Uterus (tissue), 4 donors: ENCODE measurements around the gene FRMPD4. TPM values are rescaled to one million over a fixed set of nuclear protein-coding genes. Genes with fewer than 3 reads are reported as not detected.

ENCODE experiments used
- DNase-seq, 2 donors: peaks; one replicate each; pipeline ENCODE4 v3.0.0-alpha.2; 2019 to 2020
- H3K27ac ChIP-seq, 2 donors: fragments of 200-600 bp; sonication (generic); 1 replicate in 1 of 2; 2 replicates in 1 of 2; pipeline ENCODE4 v1.5.1; 2016 to 2018
- H3K27me3 ChIP-seq, 2 donors: fragments of 200-600 bp; sonication (generic); one replicate each; pipeline ENCODE4 v1.5.1; 2018 to 2019; ENCODE audit warnings: control low read depth in 1 of 2
- H3K36me3 ChIP-seq, 2 donors: fragments of 200-600 bp; sonication (generic); one replicate each; pipeline ENCODE4 v1.5.1; 2019; ENCODE audit warnings: control low read depth in 1 of 2
- H3K4me1 ChIP-seq, 2 donors: fragments of 200-600 bp; sonication (generic); one replicate each; pipeline ENCODE4 v1.5.1; 2018 to 2019; ENCODE audit warnings: control low read depth in 1 of 2
- H3K4me3 ChIP-seq, 2 donors: fragments of 200-600 bp; sonication (generic); 1 replicate in 1 of 2; 2 replicates in 1 of 2; pipeline ENCODE4 v1.5.1; 2018 to 2019; ENCODE audit warnings: mild to moderate bottlenecking in 1 of 2
- H3K9me3 ChIP-seq, 2 donors: fragments of 200-600 bp; sonication (generic); one replicate each; pipeline ENCODE4 v1.5.1; 2019; ENCODE audit warnings: control low read depth in 1 of 2
- CTCF ChIP-seq, 4 experiments: fragments of 200-600 bp in 2 of 4; fragments of 450-650 bp in 2 of 4; sonication (generic) in 2 of 4; IDR thresholded peaks; one replicate each; pipeline ENCODE4 v1.5.1; 2016 to 2019; ENCODE audit warnings: antibody characterized with exemption in 4 of 4, mild to moderate bottlenecking in 2 of 4, moderate library complexity in 1 of 4
- POLR2A ChIP-seq, 2 donors: fragments of 450-650 bp; IDR thresholded peaks; one replicate each; pipeline ENCODE4 v1.6.1; 2016; ENCODE audit warnings: antibody characterized with exemption in 2 of 2, mild to moderate bottlenecking in 1 of 2, moderate library complexity in 1 of 2
- intact Hi-C: fragments of 100-400 bp; cut with DNase I; formaldehyde crosslinking; loops from one replicate; pipeline ENCODE4 v1.15.1; 2023; ENCODE audit warnings: low total_unique reads
- total RNA-seq, 4 donors: library from RNA; depleted of rRNA in 3 of 4; stranded (reverse); fragments of >200 nt in 3 of 4; gene quantifications; one replicate each; pipeline versions ENCODE4 v1.1.0 to v1.2.4, GENCODE V29; 2014 to 2023
- donor health status: DM: yes; HTN: yes; CAD: no.

Gene FRMPD4
- total RNA-seq, 4 donors from 2014 or later = 0.06 to 0.41 TPM; not detected in 2

- intact Hi-C loops = no loop called here
- Histone ChIP-seq H3K27ac (no peak overlapping the region), H3K4me3 (no peak overlapping the region), H3K27me3 (no peaks in the 10 kb centered on the region), H3K36me3 (no peaks in the 10 kb centered on the region), H3K4me1 (no peaks in the 10 kb centered on the region), H3K9me3 (no peaks in the 10 kb centered on the region)
- no peak for DNase-seq
- TF ChIP-seq POLR2A (IDR thresholded peaks at IDR 0.05) = no peak
- TF ChIP-seq CTCF (IDR thresholded peaks at IDR 0.05) = no peak
These were observed 564.3 kb downstream of the FRMPD4 start for GRCh38 chrX:12702509-12703091.

- intact Hi-C loops = no loop called here
- Histone ChIP-seq H3K4me1 (no peaks in the 10 kb centered on the region), H3K36me3 (no peaks in the 10 kb centered on the region), H3K9me3 (no peaks in the 10 kb centered on the region), H3K27me3 (no peaks in the 10 kb centered on the region), H3K4me3 (no peak overlapping the region), H3K27ac (no peak overlapping the region)
- no peak for DNase-seq
- TF ChIP-seq POLR2A (IDR thresholded peaks at IDR 0.05) (no peak), CTCF (IDR thresholded peaks at IDR 0.05) (no peak)
These were observed 566.4 kb downstream of the FRMPD4 start for GRCh38 chrX:12704706-12705105.

GRCh38 chrX:12709047-12709446 is 570.8 kb downstream of the FRMPD4 start:
- Histone ChIP-seq H3K27ac (no peak overlapping the region), H3K4me1 (no peaks in the 10 kb centered on the region), H3K36me3 (no peaks in the 10 kb centered on the region), H3K27me3 (no peaks in the 10 kb centered on the region), H3K9me3 (no peaks in the 10 kb centered on the region), H3K4me3 (no peak overlapping the region)
- no peak for TF ChIP-seq CTCF (IDR thresholded peaks at IDR 0.05)
- TF ChIP-seq POLR2A (IDR thresholded peaks at IDR 0.05) = no peak
- DNase-seq = no peak
- intact Hi-C loops = no loop called here

- no peak for TF ChIP-seq CTCF (IDR thresholded peaks at IDR 0.05)
- TF ChIP-seq POLR2A (IDR thresholded peaks at IDR 0.05) = no peak
- Histone ChIP-seq H3K9me3 (no peaks in the 10 kb centered on the region), H3K27me3 (no peaks in the 10 kb centered on the region), H3K4me3 (no peak overlapping the region), H3K27ac (no peak overlapping the region), H3K36me3 (no peaks in the 10 kb centered on the region), H3K4me1 (no peaks in the 10 kb centered on the region)
- DNase-seq = no peak
- intact Hi-C loops = no loop called here
These were observed 573.3 kb downstream of the FRMPD4 start for GRCh38 chrX:12711435-12712040.

- H3K27me3 ChIP-seq = no peaks in the 10 kb centered on the region
- H3K27ac ChIP-seq = no peak overlapping the region
- no peak for DNase-seq
- no peaks in the 10 kb centered on the region for H3K36me3 ChIP-seq
- H3K9me3 ChIP-seq = no peaks in the 10 kb centered on the region
- H3K4me3 ChIP-seq = no peak overlapping the region
- TF ChIP-seq CTCF (IDR thresholded peaks at IDR 0.05) (no peak), POLR2A (IDR thresholded peaks at IDR 0.05) (no peak)
- H3K4me1 ChIP-seq = no peaks in the 10 kb centered on the region
- intact Hi-C loops = no loop called here
These were observed 578.3 kb downstream of the FRMPD4 start for GRCh38 chrX:12716574-12716973.
